GM12873 (cell line): ENCODE measurements around the gene RALGPS1.

Experiments
- CTCF ChIP-seq: IDR thresholded peaks from 2 replicates; pipeline ENCODE4 v1.5.1; 2012; ENCODE audit warnings: low read depth, mild to moderate bottlenecking, moderate library complexity, low read length, control low read depth; ENCODE audit not compliant: insufficient read depth; ENCODE audit errors: missing control alignments

Gene RALGPS1

GRCh38 chr9:127165116-127165515, 250.5 kb downstream of the RALGPS1 start:
- TF ChIP-seq CTCF: no peak

- no peak for TF ChIP-seq CTCF
Observed at GRCh38 chr9:127166111-127166510, 251.5 kb downstream of the RALGPS1 start.

GRCh38 chr9:127166651-127167524, 252.3 kb downstream of the RALGPS1 start:
- TF ChIP-seq CTCF: no peak

GRCh38 chr9:127167560-127168326, 253.2 kb downstream of the RALGPS1 start:
- no peak for TF ChIP-seq CTCF

- TF ChIP-seq CTCF: no peak
Observed at GRCh38 chr9:127168756-127169574, 254.4 kb downstream of the RALGPS1 start.

- no peak for TF ChIP-seq CTCF
Observed at GRCh38 chr9:127169575-127169883, 254.9 kb downstream of the RALGPS1 start.

- no peak for TF ChIP-seq CTCF
Observed at GRCh38 chr9:127170103-127170502, 255.5 kb downstream of the RALGPS1 start.
